GM12801 (cell line): ENCODE results near the gene PFN3.

Source experiments
- CTCF ChIP-seq: IDR thresholded peaks from one replicate; pipeline ENCODE4 v1.5.1; 2011; ENCODE audit warnings: control low read depth; ENCODE audit not compliant: insufficient read length; ENCODE audit errors: extremely low read depth

PFN3 gene

GRCh38 chr5:177390363-177391300, 9.8 kb downstream of the PFN3 start:
- TF ChIP-seq CTCF: peak; percentile 89

GRCh38 chr5:177389241-177390169, 11.0 kb downstream of the PFN3 start:
- TF ChIP-seq CTCF: no peak

GRCh38 chr5:177388521-177389052, 11.9 kb downstream of the PFN3 start:
- no peak for TF ChIP-seq CTCF

- TF ChIP-seq CTCF: no peak
Observed at GRCh38 chr5:177387405-177387804, 13.1 kb downstream of the PFN3 start.

GRCh38 chr5:177386542-177386941, 13.9 kb downstream of the PFN3 start:
- no peak for TF ChIP-seq CTCF

- TF ChIP-seq CTCF: no peak
Observed at GRCh38 chr5:177385720-177386119, 14.7 kb downstream of the PFN3 start.

GRCh38 chr5:177384134-177384533, 16.3 kb downstream of the PFN3 start, which contains the start of gene SLC34A1:
TSS of gene SLC34A1 (plus strand) at chr5:177384434. CDS start at chr5:177385742, 1,308 bp downstream.
- TF ChIP-seq CTCF: no peak
